Measurements from ENCODE around the gene MYADML2.

The MYADML2 gene

DNA sequence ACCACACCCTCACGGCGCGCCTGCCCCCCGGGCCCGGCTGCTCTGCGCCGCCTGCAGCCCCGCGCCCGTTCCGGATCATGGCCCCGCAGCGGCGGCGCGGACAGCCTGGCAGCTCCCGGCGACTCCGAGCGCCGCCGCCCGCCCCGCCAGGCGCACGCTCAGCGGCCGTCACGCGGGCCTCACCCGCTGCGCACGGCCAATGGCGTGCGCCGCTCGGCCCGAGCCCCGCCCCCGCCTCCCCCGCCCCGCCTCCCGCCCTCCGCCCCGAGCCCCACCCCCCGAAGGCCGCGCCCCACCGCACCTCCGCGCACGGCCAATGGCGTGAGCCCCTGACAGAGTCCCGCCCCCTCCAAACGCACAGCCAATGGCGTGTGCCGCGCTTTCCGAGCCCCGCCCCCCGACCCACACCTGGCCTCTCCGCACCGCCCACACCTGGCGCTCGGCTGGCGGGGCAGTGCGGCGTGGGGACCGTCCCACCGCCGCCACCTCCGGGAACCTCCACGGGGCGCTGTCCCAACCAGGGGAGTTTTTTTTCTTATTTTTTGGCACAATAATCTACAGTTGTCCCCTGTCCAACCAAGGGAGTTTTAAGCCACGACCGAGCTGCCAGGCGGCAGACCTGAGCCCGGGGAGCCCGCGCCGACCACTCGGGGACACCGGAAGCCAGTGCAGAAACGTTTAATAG, 35.6 kb downstream of the MYADML2 start, which contains the start of gene PCYT2:
Gene PCYT2 (minus strand): TSS at position 123 of the 685 bp plus-strand sequence. CDS start 44 bp downstream, at position 79.
- peak; percentile 92 for DNase-seq (ENCODE audit: low read depth)

- DNase-seq (ENCODE audit: low read depth): no peak
Measured at GRCh38 chr17:81910840-81911276, 36.2 kb downstream of the MYADML2 start.

- no peak for DNase-seq (ENCODE audit: low read depth)
Measured at GRCh38 chr17:81909966-81910839, 36.8 kb downstream of the MYADML2 start.

DNA sequence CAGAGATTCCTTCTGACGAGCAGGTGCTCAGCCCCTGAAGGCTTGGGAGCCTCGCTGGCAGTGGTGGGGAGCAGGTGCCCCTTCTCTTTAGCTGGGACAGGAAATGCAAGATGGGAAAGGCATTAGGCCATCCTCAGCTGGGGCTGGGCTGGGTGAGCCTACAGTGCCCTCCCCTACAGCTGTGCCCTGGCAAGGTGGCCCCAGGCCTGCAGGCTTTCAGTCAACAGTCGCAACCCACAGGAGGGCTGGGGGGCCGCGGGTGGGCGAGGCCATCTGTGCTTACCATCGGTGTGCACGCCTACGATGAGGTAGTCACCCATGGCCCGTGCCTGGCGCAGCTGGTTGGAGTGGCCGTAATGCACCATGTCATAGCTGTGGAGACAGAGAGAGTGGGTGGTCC, 37.8 kb downstream of the MYADML2 start:
- no peak for DNase-seq (ENCODE audit: low read depth)

GRCh38 chr17:81908793-81909192, 38.2 kb downstream of the MYADML2 start:
- DNase-seq (ENCODE audit: low read depth): no peak

DNA sequence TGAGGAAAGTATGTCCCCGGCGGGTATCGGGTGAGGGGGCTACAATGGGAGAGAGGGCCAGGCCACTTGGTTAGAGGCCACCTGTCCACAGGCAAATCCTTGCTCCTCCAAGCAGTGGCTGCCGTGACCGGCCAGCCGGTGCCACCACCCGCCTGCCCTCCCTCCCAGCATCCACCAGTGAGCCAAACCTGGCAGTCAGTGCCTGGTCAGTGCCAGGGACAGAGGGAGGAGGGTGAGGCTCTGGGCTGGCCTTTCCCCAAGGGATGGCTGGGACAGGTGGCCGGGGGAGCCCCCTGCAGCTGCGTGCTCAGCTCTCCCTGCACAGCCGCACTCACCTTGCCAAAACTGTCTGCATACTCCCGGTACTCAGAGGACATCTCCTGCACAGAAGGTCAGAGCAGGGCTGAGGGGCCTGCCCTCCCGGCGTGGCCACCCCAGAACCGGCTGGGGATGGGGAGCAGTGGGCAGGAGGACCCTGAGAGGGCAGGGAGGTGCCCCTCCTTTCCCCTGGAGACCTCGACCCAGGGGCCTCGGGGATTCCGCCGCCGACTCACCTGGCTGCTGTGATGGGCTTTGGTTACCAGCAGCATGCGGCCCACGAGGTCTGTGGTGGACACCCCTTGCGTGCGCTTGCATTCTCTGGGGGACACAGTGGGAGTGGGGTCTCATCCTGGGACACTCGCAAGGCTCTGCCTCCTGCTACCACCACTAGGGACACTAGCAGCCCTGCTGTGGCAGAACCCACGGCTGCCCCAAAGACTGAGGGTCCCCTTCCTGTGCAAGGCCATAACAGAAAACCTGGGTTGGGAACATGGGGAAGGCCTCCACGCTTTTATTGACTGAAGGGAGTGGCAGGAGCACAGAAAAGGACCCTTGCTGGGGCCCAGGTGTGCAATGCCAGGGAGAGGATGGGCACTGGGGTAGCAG, 39.6 kb downstream of the MYADML2 start:
- no peak for DNase-seq (ENCODE audit: low read depth)

DNA sequence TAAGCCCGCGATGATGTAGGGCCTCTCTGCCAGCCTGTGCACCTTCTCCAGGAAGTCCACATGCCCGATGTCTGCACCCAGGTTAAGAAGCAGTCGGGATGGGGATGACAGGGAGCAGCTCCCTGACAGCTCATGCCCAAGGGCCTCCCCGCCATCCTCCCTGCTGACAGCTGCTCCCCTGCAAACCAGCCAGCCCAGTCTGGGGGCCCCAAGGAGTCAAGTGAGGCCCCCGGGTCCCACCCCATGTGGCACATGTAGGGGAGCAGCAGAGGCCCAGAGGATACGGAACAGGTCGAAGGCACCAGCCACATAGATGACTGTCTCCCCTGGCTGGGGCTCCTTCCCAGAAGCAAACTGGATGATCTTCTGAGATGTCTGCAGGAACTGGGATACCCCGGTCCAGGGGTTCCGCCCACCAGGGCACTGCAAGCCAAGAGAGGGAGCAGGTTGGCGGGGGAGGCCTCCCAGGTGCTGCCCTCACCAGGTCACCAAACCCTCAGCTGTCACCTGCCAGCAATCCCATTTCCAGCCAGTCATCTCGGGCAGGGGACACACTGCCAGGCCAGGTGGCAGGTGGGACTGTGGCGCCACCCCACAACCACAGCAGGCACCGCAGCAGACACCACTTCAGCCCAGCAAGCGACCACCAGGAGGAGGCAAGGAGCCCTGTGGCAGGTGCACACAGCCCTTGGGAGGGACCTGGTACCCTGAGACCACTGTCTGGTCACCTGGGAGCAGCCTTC, 40.4 kb downstream of the MYADML2 start:
- no peak for DNase-seq (ENCODE audit: low read depth)

DNA sequence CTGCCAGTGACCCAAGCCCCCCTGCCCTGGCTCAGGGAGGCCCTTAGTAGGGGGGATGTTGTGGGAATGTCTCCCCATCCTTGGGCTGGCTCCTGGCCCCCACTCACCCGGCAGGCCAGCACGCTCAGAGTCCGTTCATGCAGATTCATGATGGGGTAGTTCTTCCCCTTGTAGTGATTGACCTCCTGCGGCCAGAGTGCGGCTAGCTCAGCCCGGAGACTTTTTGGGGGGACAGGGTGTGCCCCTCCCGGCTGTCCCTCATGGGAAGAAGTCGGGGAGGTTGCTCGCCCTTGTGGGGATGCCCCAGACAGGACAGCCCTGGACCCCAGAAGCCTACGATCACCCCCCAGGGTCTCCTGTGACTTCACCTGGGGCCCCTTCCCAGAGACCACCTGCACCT, 41.0 kb downstream of the MYADML2 start:
- DNase-seq (ENCODE audit: low read depth): no peak

DNA sequence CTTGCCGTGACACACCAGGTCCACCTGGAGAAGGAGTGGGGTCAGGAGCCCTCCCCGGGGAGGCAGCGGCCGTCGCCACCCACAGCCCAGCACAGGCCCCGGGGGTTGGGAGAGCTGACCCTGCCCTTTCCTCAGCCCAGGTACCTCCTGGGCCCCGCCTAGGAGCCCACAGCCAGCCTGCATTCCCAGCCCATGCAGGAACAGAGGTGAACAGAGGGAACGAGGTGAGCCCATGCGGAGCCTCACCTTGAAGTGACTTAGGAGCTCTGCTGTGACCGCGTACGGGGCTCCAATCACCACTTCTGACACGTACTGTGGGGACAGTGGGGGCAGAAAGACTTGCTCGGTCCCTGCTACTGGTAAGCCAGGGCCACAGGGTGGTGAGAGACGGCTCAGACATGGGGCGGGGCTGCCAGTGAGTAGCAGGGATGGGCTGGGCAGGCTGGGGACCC, 41.6 kb downstream of the MYADML2 start:
- DNase-seq (ENCODE audit: low read depth): no peak

GRCh38 chr17:81904600-81905423, 42.2 kb downstream of the MYADML2 start:
- no peak for DNase-seq (ENCODE audit: low read depth)

DNA sequence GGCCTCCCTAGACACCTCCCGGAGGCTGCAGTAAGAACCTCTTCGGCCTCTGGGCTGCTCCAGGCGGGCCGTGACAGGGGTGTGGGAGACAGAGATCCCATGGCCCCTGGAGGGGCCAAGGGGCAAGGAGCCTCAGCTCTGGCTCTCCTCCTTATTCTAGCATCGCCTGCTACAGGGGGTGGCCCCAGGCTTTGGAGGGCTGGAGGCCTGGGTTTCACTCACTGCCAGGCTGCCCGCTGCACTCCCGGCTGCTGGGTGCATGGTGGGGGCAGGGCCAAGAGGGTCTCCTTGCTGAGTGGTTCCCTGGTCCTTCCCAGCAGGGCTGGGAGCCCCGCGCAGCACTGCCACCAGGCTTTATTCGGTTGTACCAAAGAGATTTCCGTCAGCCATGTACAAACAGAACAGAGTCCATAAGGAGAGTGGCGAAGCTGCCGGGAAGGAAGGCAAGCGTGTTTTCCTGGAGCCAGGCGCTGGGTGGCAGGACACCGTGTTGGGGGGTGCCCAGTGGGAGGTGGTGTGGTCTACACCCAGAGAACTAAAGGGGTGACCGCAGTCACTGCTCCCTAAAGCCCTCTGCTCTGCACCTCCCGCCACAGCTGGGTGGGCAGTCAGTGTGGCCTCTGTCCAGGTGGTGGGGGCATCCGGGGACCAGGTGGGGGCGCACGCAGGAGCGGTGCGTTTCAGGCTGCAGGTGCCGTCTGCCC, 43.0 kb downstream of the MYADML2 start:
- DNase-seq (ENCODE audit: low read depth): no peak

DNA sequence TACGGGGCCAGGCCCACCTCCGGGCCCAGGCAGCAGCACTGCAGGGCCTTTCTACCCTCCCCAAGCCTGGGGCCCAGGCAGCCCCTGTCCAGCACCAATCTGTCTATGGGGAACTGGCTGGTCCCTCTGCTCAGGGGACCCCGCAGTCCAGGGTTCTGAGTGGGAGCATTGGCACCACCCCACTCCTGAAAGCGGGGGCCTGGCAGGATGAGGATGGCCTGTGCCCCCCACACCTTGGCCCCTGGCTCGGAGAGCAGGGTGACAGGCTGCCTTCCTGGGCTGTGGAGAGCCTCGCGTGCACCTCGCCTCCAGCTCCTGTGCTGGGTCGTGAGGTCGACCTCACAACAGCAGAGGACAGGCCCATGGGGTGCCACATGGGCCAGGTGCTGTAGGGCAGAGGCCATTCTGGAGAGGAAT, 43.6 kb downstream of the MYADML2 start:
- no peak for DNase-seq (ENCODE audit: low read depth)

DNA sequence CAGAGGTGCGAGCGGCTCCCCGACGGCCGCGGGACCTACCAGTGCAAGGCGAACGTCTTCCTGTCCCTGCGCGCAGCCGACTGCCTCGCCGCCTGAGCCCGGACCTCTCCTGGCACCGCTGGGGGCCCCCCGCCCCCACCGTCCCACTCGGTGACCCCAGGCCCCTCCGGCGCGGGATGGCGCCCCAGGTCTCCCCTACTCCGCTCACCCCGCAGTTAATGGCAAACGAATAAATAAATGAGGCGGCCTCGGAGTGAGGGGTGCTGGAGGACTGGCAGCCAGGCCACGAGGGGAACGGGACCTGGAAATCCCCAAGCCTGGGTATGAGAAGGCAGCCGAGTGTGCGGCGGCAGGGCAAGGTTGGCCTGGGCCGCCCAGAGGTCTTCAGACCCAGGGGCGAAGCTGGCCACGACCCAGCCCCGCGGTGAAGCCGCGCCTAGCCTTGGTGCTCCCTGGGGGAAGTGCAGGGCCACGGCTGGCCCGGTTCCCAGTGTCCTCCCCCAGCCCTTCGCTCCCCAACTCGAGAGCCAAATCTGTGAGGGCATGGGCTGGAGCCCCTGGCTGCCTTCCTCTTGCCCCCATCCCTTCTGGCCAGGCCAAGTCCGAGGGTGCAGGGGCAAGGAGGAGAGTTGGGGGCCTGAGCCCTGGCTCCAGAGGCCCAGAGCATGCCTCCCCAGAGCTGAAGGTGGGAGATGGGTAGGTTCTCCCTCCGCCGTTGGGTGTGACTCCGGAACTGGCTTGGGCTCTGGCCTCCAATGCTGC, 44.2 kb downstream of the MYADML2 start:
- DNase-seq (ENCODE audit: low read depth): no peak

DNA sequence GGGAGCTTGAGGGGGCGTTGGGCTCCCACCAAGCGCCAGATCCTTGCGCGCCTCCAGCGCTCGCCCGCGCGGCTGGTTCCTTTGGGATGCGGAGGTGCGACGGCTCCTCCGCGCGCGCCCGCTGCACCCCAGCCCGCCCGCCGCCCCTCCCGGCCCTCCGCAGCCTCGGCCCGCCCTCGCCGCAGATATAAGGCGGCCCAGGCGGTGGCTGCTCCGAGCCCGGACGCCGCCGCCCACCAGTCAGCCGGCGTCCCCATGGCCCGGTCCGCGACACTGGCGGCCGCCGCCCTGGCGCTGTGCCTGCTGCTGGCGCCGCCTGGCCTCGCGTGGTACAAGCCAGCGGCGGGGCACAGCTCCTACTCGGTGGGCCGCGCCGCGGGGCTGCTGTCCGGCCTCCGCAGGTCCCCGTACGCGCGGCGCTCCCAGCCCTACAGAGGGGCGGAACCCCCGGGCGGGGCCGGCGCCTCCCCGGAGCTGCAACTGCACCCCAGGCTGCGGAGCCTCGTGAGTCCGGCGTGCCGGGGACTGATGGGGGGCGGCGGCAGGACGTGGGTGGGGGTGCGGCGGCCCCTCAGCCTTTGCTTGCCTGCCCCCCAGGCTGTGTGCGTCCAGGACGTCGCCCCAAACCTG, 44.9 kb downstream of the MYADML2 start, which contains the start of gene NPB:
Gene NPB (plus strand): TSS at position 216 of the 630 bp plus-strand sequence. CDS start 40 bp downstream, at position 256.
- DNase-seq (ENCODE audit: low read depth): no peak

- no peak for DNase-seq (ENCODE audit: low read depth)
Measured at GRCh38 chr17:81901167-81902022, 45.6 kb downstream of the MYADML2 start.

DNA sequence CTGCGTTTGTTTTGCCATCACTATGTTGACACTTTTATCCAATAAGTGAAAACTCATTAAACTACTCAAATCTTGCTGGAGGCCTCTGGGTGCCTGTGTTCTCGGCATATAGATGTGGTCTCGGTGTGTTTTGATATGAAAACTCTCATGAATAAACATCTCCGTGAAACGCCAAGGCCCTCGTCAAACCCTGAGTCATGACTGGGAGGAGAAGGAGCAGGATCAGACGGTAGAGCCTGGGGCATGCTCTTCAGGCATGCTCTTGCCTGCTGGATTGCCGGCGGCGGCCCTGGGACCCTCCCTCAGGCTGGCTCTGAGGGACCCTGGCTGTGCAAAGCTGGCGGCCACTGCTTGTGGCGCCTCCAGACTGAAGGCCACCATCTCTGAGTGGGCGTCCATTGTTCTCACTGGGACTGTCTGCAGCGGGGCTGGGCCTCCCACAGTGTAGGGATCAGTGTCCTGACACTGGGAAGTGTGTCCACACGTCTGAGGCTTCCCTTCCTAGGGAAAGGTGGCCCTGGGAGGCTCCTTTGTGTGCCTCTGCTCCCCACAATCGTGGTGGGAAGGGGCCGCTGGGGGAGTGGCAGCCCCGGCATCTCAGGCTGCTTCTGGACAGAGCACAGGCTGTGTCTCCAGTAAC, 46.7 kb downstream of the MYADML2 start:
- DNase-seq (ENCODE audit: low read depth): no peak

Measured in T follicular helper cell (primary cell).